Mesenchymal stem cell (in vitro differentiated cells and primary cell): ENCODE results near the gene HIP1.
"Not testable (repeated sequence)": the region's sequence is repeated elsewhere in the genome, so short reads cannot be mapped to it uniquely, and the experiment has no call there.

Experiments used
- DNase-seq: peaks from one replicate; pipeline ENCODE4 v3.0.0-alpha.2; 2013
- H2AFZ ChIP-seq: one replicate; pipeline ENCODE4 v1.6.1; 2013; ENCODE audit warnings: low read depth, mild to moderate bottlenecking, control low read depth, inconsistent platforms, low read length, moderate library complexity
- H2AK5ac ChIP-seq: 2 replicates; pipeline ENCODE4 v1.6.1; 2013; ENCODE audit warnings: low read length, moderate library complexity, mild to moderate bottlenecking, inconsistent platforms; ENCODE audit not compliant: severe bottlenecking
- H2BK120ac ChIP-seq: one replicate; pipeline ENCODE4 v1.6.1; 2013; ENCODE audit warnings: low read depth, mild to moderate bottlenecking, inconsistent platforms, low read length, moderate library complexity
- H2BK12ac ChIP-seq, 2 experiments: one replicate each; pipeline ENCODE4 v1.6.1; 2013; ENCODE audit warnings: inconsistent platforms in 2 of 2, low read length in 2 of 2, mild to moderate bottlenecking in 2 of 2, moderate library complexity in 2 of 2, control low read depth in 1 of 2
- H2BK15ac ChIP-seq: one replicate; pipeline ENCODE4 v1.6.1; 2013; ENCODE audit warnings: mild to moderate bottlenecking, low read depth, inconsistent platforms; ENCODE audit not compliant: poor library complexity, severe bottlenecking
- H2BK5ac ChIP-seq: 2 replicates; pipeline ENCODE4 v1.6.1; 2013; ENCODE audit warnings: low read depth, mild to moderate bottlenecking, low read length, control low read depth, inconsistent platforms; ENCODE audit not compliant: poor library complexity, severe bottlenecking
- H3K14ac ChIP-seq, 2 experiments: one replicate each; pipeline ENCODE4 v1.6.1; 2013; ENCODE audit warnings: inconsistent platforms in 2 of 2, low read length in 2 of 2, control low read depth in 1 of 2, mild to moderate bottlenecking in 1 of 2, moderate library complexity in 1 of 2
- H3K18ac ChIP-seq, 2 experiments: one replicate each; pipeline ENCODE4 v1.6.1; 2013; ENCODE audit warnings: inconsistent platforms in 2 of 2, low read length in 2 of 2, control low read depth in 1 of 2, low read depth in 1 of 2, mild to moderate bottlenecking in 1 of 2
- H3K23ac ChIP-seq, 2 experiments: one replicate each; pipeline ENCODE4 v1.6.1; 2013; ENCODE audit warnings: inconsistent platforms in 2 of 2, low read length in 2 of 2, mild to moderate bottlenecking in 2 of 2, moderate library complexity in 2 of 2, control low read depth in 1 of 2
- H3K27ac ChIP-seq: 2 replicates; pipeline ENCODE4 v1.5.1; 2013; ENCODE audit warnings: mild to moderate bottlenecking, moderate library complexity, low read length, control low read depth, inconsistent platforms; ENCODE audit not compliant: poor library complexity, severe bottlenecking
- H3K27me3 ChIP-seq, 2 experiments: 2 replicates each; pipeline versions ENCODE4 v1.6.1 to v1.7.0; 2013; ENCODE audit warnings: low read length in 2 of 2, mild to moderate bottlenecking in 2 of 2, moderate library complexity in 2 of 2, control low read depth in 1 of 2, inconsistent platforms in 1 of 2; ENCODE audit not compliant: control insufficient read depth in 1 of 2, insufficient read depth in 1 of 2
- H3K36me3 ChIP-seq, 2 experiments: 2 replicates each; pipeline versions ENCODE4 v1.6.1 to v1.7.0; 2013; ENCODE audit warnings: low read length in 2 of 2, control low read depth in 1 of 2, inconsistent platforms in 1 of 2, low read depth in 1 of 2, mild to moderate bottlenecking in 1 of 2; ENCODE audit not compliant: insufficient read depth in 2 of 2, control insufficient read depth in 1 of 2
- H3K4ac ChIP-seq, 2 experiments: one replicate each; pipeline ENCODE4 v1.6.1; 2013; ENCODE audit warnings: inconsistent platforms in 2 of 2, low read length in 2 of 2, mild to moderate bottlenecking in 2 of 2, moderate library complexity in 2 of 2, control low read depth in 1 of 2, low read depth in 1 of 2
- H3K4me1 ChIP-seq: 2 replicates; pipeline ENCODE4 v1.6.1; 2013; ENCODE audit warnings: low read depth, low read length, control low read depth; ENCODE audit not compliant: control insufficient read depth, insufficient read depth
- H3K4me2 ChIP-seq: 2 replicates; pipeline ENCODE4 v1.6.1; 2013; ENCODE audit warnings: low read length, mild to moderate bottlenecking, inconsistent platforms; ENCODE audit not compliant: poor library complexity, severe bottlenecking
- H3K4me3 ChIP-seq, 2 experiments: 2 replicates each; pipeline versions ENCODE4 v1.5.1 to v1.7.0; 2013; ENCODE audit warnings: low read length in 2 of 2, mild to moderate bottlenecking in 2 of 2, control low read depth in 1 of 2, low read depth in 1 of 2; ENCODE audit not compliant: insufficient read depth in 1 of 2
- H3K79me1 ChIP-seq: replicated peaks from 2 replicates; pipeline ENCODE4 v1.6.1; 2013; ENCODE audit warnings: mild to moderate bottlenecking, control low read depth, low read length, inconsistent platforms; ENCODE audit not compliant: poor library complexity, severe bottlenecking
- H3K9ac ChIP-seq: 2 replicates; pipeline ENCODE4 v1.7.0; 2013; ENCODE audit warnings: mild to moderate bottlenecking, low read length, moderate library complexity
- H3K9me3 ChIP-seq: 2 replicates; pipeline ENCODE4 v1.7.0; 2013; ENCODE audit warnings: mild to moderate bottlenecking, low read length; ENCODE audit not compliant: control insufficient read depth
- H4K8ac ChIP-seq: one replicate; pipeline ENCODE4 v1.6.1; 2013; ENCODE audit warnings: inconsistent platforms, mild to moderate bottlenecking, low read length, moderate library complexity
- H4K91ac ChIP-seq: one replicate; pipeline ENCODE4 v1.6.1; 2013; ENCODE audit warnings: mild to moderate bottlenecking, low read length, inconsistent platforms
- WGBS: methylation state at CpG from one replicate; pipeline ENCODE4 v1.1.7; 2013; ENCODE audit warnings: mixed read lengths; 5-methylcytosine and 5-hydroxymethylcytosine counted together

The HIP1 gene

GRCh38 chr7:75719626-75720025 is 19.1 kb downstream of the HIP1 start:
- H2AK5ac ChIP-seq: peak overlapping the region; percentile 59

DNA sequence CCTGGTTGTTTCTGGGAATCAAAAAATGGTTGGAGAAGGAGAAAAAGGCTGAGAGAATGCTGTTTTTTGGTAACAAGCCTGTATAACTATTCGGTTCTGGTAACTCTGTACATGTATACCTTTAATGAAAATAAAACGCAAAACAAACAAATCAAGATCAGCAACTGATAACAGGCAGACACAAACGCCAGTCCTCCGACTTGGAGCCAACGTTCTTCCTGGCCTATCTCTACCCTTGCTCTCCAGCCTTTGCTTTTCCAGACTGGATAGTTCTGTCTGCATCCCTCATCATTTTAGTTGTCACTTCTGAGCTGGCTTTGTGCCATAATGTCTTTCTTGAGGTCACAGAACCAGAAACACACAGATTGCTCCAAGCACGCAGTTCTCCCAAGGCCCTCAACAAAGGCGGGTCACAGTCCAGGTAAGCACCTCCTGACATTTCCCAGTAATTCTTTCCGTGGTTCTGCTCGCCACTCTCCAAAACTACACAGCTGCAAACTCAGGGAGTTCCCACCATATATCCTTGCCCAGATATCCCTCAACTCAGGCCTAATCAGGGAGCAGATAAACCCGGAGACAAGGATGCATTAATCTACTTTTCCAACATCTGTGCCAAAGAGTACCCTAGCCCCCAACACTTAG is 20.2 kb downstream of the HIP1 start:
- DNase-seq: no peak
- Histone ChIP-seq H4K8ac (no peak overlapping the region), H2BK12ac (no peak overlapping the region), H3K4me1 (no peaks in the 10 kb centered on the region), H2BK15ac (no peak overlapping the region), H2BK5ac (no peak overlapping the region), H3K79me1 (peaks cover 15% of the 10 kb centered on the region), H2AK5ac (no peak overlapping the region), H3K9ac (no peak overlapping the region), H3K27ac (no peak overlapping the region), H2AFZ (no peak overlapping the region), H3K9me3 (no peaks in the 10 kb centered on the region), H4K91ac (no peak overlapping the region), H3K14ac (no peak overlapping the region), H3K23ac (no peak overlapping the region), H3K4ac (no peak overlapping the region), H3K27me3 (no peaks in the 10 kb centered on the region), H2BK120ac (no peak overlapping the region), H3K18ac (no peak overlapping the region), H3K4me2 (no peak overlapping the region), H3K36me3 (peaks cover 0 to 3% of the 10 kb centered on the region in 2 experiments), H3K4me3 (no peak overlapping the region)
- WGBS: 88% methylated on average over 10 of the region's 10 CpGs

More at GRCh38 chr7:75719626-75720025, 19.1 kb downstream of the HIP1 start:
- Histone ChIP-seq H3K18ac (no peak overlapping the region), H2BK12ac (peak overlapping the region; percentile 35 to 40), H3K79me1 (peaks cover 17% of the 10 kb centered on the region), H3K36me3 (peaks cover 0 to 3% of the 10 kb centered on the region in 2 experiments), H3K4me1 (no peaks in the 10 kb centered on the region), H3K4ac (peak overlapping the region in 1 of 2 experiments; percentile 50), H3K27me3 (no peaks in the 10 kb centered on the region), H2BK5ac (no peak overlapping the region), H3K4me3 (no peak overlapping the region), H3K4me2 (no peak overlapping the region), H3K9me3 (no peaks in the 10 kb centered on the region), H3K23ac (no peak overlapping the region), H4K8ac (no peak overlapping the region), H4K91ac (no peak overlapping the region), H3K14ac (no peak overlapping the region), H2BK15ac (no peak overlapping the region), H2BK120ac (no peak overlapping the region), H3K27ac (no peak overlapping the region), H2AFZ (no peak overlapping the region), H3K9ac (no peak overlapping the region)
- DNase-seq: no peak
- 98% methylated on average over 4 of the region's 5 CpGs for WGBS

DNA sequence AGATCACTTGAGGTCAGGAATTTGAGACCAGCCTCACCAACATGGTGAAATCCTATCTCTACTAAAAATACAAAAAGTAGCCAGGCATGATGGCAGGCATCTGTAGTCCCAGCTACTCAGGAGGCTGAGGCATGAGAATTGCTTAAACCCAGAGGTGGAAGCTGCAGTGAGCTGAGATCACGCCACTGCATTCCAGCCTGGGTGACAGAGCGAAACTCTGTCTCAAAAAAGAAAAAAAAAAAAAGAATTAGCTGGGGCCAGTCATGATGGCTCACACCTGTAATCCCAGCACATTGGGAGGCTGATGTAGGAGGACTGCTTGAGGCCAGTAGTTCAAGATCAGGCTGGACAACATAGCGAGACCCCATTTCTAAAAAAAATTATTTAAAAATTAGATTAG is 21.0 kb downstream of the HIP1 start:
- H2AFZ ChIP-seq, H2BK15ac ChIP-seq, H3K18ac ChIP-seq, H2BK120ac ChIP-seq, H2BK12ac ChIP-seq, H3K23ac ChIP-seq, H3K9me3 ChIP-seq, H3K27me3 ChIP-seq, H3K4ac ChIP-seq, H2BK5ac ChIP-seq, H3K9ac ChIP-seq, H3K27ac ChIP-seq, H3K36me3 ChIP-seq, H3K4me3 ChIP-seq, H3K14ac ChIP-seq, H4K91ac ChIP-seq, H3K4me1 ChIP-seq, H3K4me2 ChIP-seq, H2AK5ac ChIP-seq, H4K8ac ChIP-seq: not testable (repeated sequence)
- H3K79me1 ChIP-seq: peaks cover 17% of the 10 kb centered on the region
- WGBS: 87% methylated on average over 2 of the region's 3 CpGs
- peak; percentile 28 for DNase-seq

DNA sequence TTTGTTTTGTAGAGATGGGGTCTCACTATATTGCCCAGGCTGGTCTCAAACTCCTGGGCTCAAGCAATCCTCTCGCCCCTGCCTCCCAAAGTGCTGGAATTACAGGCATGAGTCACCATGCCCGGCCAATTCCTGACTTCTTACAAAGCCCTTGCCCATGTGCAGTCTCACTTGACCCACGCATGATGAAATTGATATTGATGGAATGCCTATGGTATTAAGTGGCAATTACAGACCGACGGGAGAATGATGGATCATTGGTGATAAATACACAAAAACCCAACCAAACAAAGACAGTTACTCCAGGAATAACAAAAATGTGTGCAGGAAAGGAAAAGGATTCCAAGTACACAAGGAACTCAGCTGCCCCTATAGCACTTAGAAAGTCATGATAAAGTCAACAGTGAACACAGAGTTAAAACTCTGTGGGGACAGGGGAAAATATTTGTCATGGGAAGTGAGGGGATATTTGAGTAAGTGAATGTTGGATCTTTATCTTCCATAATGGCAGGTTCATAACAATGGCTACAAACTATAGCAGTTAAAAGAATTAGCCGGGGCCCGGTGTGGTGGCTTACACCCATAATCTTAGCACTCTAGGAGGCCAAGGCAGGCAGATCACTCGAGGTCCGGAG is 21.6 kb downstream of the HIP1 start:
- Histone ChIP-seq H3K14ac (no peak overlapping the region), H2BK5ac (no peak overlapping the region), H2BK15ac (no peak overlapping the region), H2AK5ac (no peak overlapping the region), H3K9me3 (no peaks in the 10 kb centered on the region), H3K79me1 (peaks cover 15% of the 10 kb centered on the region), H3K4me3 (no peak overlapping the region), H3K36me3 (peaks cover 0 to 3% of the 10 kb centered on the region in 2 experiments), H3K27ac (peak overlapping the region; percentile 37), H4K91ac (no peak overlapping the region), H2BK12ac (no peak overlapping the region), H3K23ac (no peak overlapping the region), H3K27me3 (no peaks in the 10 kb centered on the region), H3K4me1 (no peaks in the 10 kb centered on the region), H2BK120ac (no peak overlapping the region), H3K18ac (no peak overlapping the region), H4K8ac (no peak overlapping the region), H3K9ac (no peak overlapping the region), H2AFZ (no peak overlapping the region), H3K4ac (no peak overlapping the region), H3K4me2 (no peak overlapping the region)
- 76% methylated on average over 6 of the region's 9 CpGs for WGBS
- DNase-seq: peak; percentile 82
